Peyer's patch (tissue), 4 donors: ENCODE results near the gene MYO6. TPM values are rescaled to one million over a fixed set of nuclear protein-coding genes. Genes with fewer than 3 reads are reported as not detected.

Experiments used
- DNase-seq, 3 donors: peaks; one replicate each; pipeline ENCODE4 v3.0.0-alpha.2; 2017 to 2019
- H3K27ac ChIP-seq, 4 donors: fragments of 200-600 bp; sonication (generic); one replicate each; pipeline ENCODE4 v1.5.1; 2016 to 2019
- H3K27me3 ChIP-seq, 2 donors: fragments of 200-600 bp; sonication (generic); one replicate each; pipeline ENCODE4 v1.5.1; 2019
- H3K36me3 ChIP-seq, 3 donors: fragments of 200-600 bp; sonication (generic); one replicate each; pipeline ENCODE4 v1.5.1; 2016 to 2019
- H3K4me1 ChIP-seq, 4 donors: fragments of 200-600 bp; sonication (generic); one replicate each; pipeline ENCODE4 v1.5.1; 2016 to 2019
- H3K4me3 ChIP-seq, 4 donors: fragments of 200-600 bp; sonication (generic); 1 replicate in 3 of 4; 2 replicates in 1 of 4; pipeline ENCODE4 v1.5.1; 2016 to 2019; ENCODE audit warnings: mild to moderate bottlenecking in 1 of 4
- H3K9me3 ChIP-seq, 4 donors: fragments of 200-600 bp; sonication (generic); one replicate each; pipeline ENCODE4 v1.5.1; 2016 to 2019; ENCODE audit warnings: mild to moderate bottlenecking in 1 of 4
- POLR2A ChIP-seq, 2 donors: fragments of 450-650 bp; IDR thresholded peaks; one replicate each; pipeline ENCODE4 v1.5.1; 2017; ENCODE audit warnings: antibody characterized with exemption in 2 of 2, mild to moderate bottlenecking in 2 of 2, moderate library complexity in 2 of 2
- total RNA-seq, 4 donors: library from RNA; depleted of rRNA; stranded (reverse); fragments of >200 nt; gene quantifications; one replicate each; pipeline ENCODE4 v1.1.0, GENCODE V29; 2016
- TF ChIP-seq, protein P1 (sequence below), 6 experiments: fragments of 450-650 bp in 4 of 6; fragments of 200-600 bp in 2 of 6; sonication (generic) in 1 of 6; IDR thresholded peaks; one replicate each; pipeline ENCODE4 v1.5.1; 2017 to 2019; ENCODE audit warnings: antibody characterized with exemption in 6 of 6, mild to moderate bottlenecking in 3 of 6, moderate library complexity in 1 of 6

MYO6 gene
- total RNA-seq, 4 donors from 2014 or later, result 60.2 to 89.1 (median 76.2) TPM

DNA sequence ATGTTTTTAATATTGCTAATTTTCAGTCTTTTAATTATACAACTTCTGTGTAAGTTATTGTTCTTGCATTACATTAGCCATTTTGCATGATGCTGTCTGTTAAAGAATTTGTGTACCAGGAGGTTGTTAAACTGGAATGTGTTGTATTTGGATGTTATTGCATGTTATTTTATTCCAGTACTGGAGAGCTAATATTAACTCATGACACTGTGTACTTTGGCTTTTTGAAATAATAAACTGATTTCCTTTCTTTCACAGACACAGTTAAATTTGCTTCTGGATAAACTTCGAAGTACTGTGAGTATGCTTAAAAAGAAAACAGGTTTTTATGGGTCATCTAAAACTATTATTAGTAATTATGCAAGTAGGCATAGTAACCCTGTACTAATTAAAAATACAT is 121.3 kb downstream of the MYO6 start:
- H3K4me1 ChIP-seq, result no peaks in the 10 kb centered on the region
- H3K27ac ChIP-seq, result no peak overlapping the region
- H3K36me3 ChIP-seq, result peaks cover 0 to 28% (median 0%) of the 10 kb centered on the region in 3 donors
- H3K27me3 ChIP-seq, result no peaks in the 10 kb centered on the region
- no peak for DNase-seq
- TF ChIP-seq POLR2A (IDR thresholded peaks at IDR 0.05), result no peak
- TF ChIP-seq, protein P1, sequence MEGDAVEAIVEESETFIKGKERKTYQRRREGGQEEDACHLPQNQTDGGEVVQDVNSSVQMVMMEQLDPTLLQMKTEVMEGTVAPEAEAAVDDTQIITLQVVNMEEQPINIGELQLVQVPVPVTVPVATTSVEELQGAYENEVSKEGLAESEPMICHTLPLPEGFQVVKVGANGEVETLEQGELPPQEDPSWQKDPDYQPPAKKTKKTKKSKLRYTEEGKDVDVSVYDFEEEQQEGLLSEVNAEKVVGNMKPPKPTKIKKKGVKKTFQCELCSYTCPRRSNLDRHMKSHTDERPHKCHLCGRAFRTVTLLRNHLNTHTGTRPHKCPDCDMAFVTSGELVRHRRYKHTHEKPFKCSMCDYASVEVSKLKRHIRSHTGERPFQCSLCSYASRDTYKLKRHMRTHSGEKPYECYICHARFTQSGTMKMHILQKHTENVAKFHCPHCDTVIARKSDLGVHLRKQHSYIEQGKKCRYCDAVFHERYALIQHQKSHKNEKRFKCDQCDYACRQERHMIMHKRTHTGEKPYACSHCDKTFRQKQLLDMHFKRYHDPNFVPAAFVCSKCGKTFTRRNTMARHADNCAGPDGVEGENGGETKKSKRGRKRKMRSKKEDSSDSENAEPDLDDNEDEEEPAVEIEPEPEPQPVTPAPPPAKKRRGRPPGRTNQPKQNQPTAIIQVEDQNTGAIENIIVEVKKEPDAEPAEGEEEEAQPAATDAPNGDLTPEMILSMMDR (IDR thresholded peaks at IDR 0.05), result no peak
- no peaks in the 10 kb centered on the region for H3K9me3 ChIP-seq
- no peak overlapping the region for H3K4me3 ChIP-seq

DNA sequence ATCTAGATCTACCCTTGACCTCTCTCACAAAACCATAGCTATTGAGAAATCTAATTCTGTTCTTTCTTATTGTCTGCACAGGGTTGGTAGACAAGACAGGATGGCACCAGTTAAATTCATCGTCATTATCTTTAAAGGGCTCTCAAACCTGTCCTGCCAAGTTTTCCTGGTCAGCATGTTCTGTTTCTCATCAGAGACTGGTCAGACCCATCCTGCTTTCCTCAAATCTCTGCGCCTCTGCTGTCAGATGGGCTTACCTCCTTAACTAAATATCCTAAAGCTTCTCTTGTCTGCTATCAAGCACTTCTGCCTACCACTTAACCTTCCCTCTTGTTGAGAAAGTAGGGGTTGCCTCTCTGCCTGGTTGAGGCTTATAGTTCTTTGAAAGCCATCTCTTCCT is 125.2 kb downstream of the MYO6 start:
- H3K27me3 ChIP-seq, result no peaks in the 10 kb centered on the region
- H3K27ac ChIP-seq, result no peak overlapping the region

DNA sequence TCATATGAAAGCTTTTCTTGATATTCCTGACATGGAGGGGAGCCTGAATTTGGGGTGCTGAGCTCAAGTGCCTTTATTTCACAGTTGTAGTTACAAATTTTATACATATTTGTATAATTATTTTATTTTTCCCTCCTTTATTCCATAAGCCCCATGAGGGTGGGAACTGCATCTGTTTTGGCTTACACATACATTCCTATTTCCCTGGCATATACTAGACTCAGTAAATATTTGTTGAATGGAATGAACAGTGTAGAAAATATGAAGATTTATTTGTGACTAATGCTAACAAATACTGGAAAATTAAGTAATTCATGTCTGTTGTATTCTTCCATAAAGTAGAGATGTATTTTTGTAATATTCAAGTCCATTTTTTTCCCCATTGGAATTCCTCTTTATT is 127.1 kb downstream of the MYO6 start:
- no peak overlapping the region for H3K27ac ChIP-seq
- H3K4me1 ChIP-seq, result no peaks in the 10 kb centered on the region
- H3K4me3 ChIP-seq, result no peak overlapping the region
- H3K36me3 ChIP-seq, result peaks cover 0 to 50% (median 0%) of the 10 kb centered on the region in 3 donors
- TF ChIP-seq, protein P1 (IDR thresholded peaks at IDR 0.05), result no peak
- TF ChIP-seq POLR2A (IDR thresholded peaks at IDR 0.05), result no peak
- DNase-seq, result no peak
- H3K9me3 ChIP-seq, result no peaks in the 10 kb centered on the region
- H3K27me3 ChIP-seq, result no peaks in the 10 kb centered on the region

More for the DNA sequence above, 125.2 kb downstream of the MYO6 start:
- no peak for TF ChIP-seq POLR2A (IDR thresholded peaks at IDR 0.05)
- TF ChIP-seq, protein P1 (IDR thresholded peaks at IDR 0.05), result no peak
- Histone ChIP-seq H3K4me3 (no peak overlapping the region), H3K36me3 (peaks cover 0 to 49% (median 0%) of the 10 kb centered on the region in 3 donors), H3K9me3 (no peaks in the 10 kb centered on the region), H3K4me1 (no peaks in the 10 kb centered on the region)
- no peak for DNase-seq

- no peaks in the 10 kb centered on the region for H3K9me3 ChIP-seq
- no peaks in the 10 kb centered on the region for H3K4me1 ChIP-seq
- H3K27ac ChIP-seq, result no peak overlapping the region
- no peak for DNase-seq
- H3K4me3 ChIP-seq, result no peak overlapping the region
- TF ChIP-seq, protein P1 (IDR thresholded peaks at IDR 0.05), result no peak
- TF ChIP-seq POLR2A (IDR thresholded peaks at IDR 0.05), result no peak
- peaks cover 0 to 32% (median 0%) of the 10 kb centered on the region in 3 donors for H3K36me3 ChIP-seq
- no peaks in the 10 kb centered on the region for H3K27me3 ChIP-seq
Measured at GRCh38 chr6:75880305-75880704, 131.3 kb downstream of the MYO6 start.

DNA sequence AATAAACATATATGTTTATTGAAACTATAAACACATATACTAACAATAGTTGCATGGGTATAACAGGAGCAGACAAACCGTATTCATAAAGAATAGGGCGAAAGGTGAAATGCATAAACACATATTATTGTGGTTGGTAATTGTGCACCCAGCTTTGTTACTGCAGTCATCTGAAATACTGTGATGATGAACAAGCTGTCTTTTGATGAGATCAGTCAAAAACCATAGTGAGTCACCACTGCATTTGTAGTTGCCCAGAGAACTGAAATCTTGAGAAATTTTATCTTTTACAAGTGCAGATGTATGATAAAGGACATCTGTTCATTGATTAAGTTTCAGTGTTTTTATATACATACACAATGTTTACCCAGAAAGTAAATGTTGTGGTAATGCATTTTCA is 133.7 kb downstream of the MYO6 start:
- no peak for TF ChIP-seq POLR2A (IDR thresholded peaks at IDR 0.05)
- TF ChIP-seq, protein P1 (IDR thresholded peaks at IDR 0.05), result no peak
- H3K4me3 ChIP-seq, result no peak overlapping the region
- no peak for DNase-seq
- H3K4me1 ChIP-seq, result no peaks in the 10 kb centered on the region
- H3K36me3 ChIP-seq, result peaks cover 0 to 23% (median 0%) of the 10 kb centered on the region in 3 donors
- no peaks in the 10 kb centered on the region for H3K9me3 ChIP-seq
- no peaks in the 10 kb centered on the region for H3K27me3 ChIP-seq
- H3K27ac ChIP-seq, result no peak overlapping the region

GRCh38 chr6:75884822-75885221 is 135.8 kb downstream of the MYO6 start:
- Histone ChIP-seq H3K27ac (no peak overlapping the region), H3K4me3 (no peak overlapping the region), H3K4me1 (no peaks in the 10 kb centered on the region), H3K36me3 (peaks cover 0 to 7% (median 0%) of the 10 kb centered on the region in 3 donors), H3K9me3 (no peaks in the 10 kb centered on the region), H3K27me3 (no peaks in the 10 kb centered on the region)
- TF ChIP-seq POLR2A (IDR thresholded peaks at IDR 0.05), result no peak
- TF ChIP-seq, protein P1 (IDR thresholded peaks at IDR 0.05), result no peak
- DNase-seq, result no peak
